Esophagus muscularis mucosa (tissue), 4 donors: ENCODE data around the gene IL15RA. TPM values are rescaled to one million over a fixed set of nuclear protein-coding genes. Genes with fewer than 3 reads are reported as not detected.
A peak's percentile ranks its signal among the peaks of the same experiment; 100 is the strongest.

Source experiments
- DNase-seq: peaks from one replicate; pipeline ENCODE4 v3.0.0-alpha.2; 2017; ENCODE audit errors: extremely low spot score
- H3K27ac ChIP-seq, 4 donors: fragments of 200-600 bp; sonication (generic); replicated peaks in 1 of 4; 1 replicate in 3 of 4; 2 replicates in 1 of 4; pipeline ENCODE4 v1.5.1; 2016 to 2019; ENCODE audit warnings: mild to moderate bottlenecking in 1 of 4
- H3K27me3 ChIP-seq, 4 donors: fragments of 200-600 bp; sonication (generic); one replicate each; pipeline versions ENCODE4 v1.5.1 to v1.6.0; 2016 to 2019
- H3K36me3 ChIP-seq, 4 donors: fragments of 200-600 bp; sonication (generic); one replicate each; pipeline ENCODE4 v1.5.1; 2016 to 2019
- H3K4me1 ChIP-seq, 4 donors: fragments of 200-600 bp; sonication (generic); one replicate each; pipeline ENCODE4 v1.5.1; 2016 to 2019
- H3K4me3 ChIP-seq, 4 donors: fragments of 200-600 bp; sonication (generic); 1 replicate in 2 of 4; 2 replicates in 2 of 4; pipeline ENCODE4 v1.5.1; 2016 to 2019; ENCODE audit warnings: mild to moderate bottlenecking in 4 of 4, moderate library complexity in 1 of 4
- H3K9me3 ChIP-seq, 4 donors: fragments of 200-600 bp; sonication (generic); 1 replicate in 3 of 4; 2 replicates in 1 of 4; pipeline ENCODE4 v1.5.1; 2016 to 2019
- CTCF ChIP-seq, 3 experiments: fragments of 200-600 bp in 2 of 3; fragments of 450-650 bp in 1 of 3; sonication (generic) in 2 of 3; IDR thresholded peaks; one replicate each; pipeline ENCODE4 v1.5.1; 2017 to 2019; ENCODE audit warnings: antibody characterized with exemption in 3 of 3, mild to moderate bottlenecking in 2 of 3, moderate library complexity in 1 of 3
- EP300 ChIP-seq: sonication (generic); formaldehyde crosslinking; IDR thresholded peaks from one replicate; pipeline ENCODE4 v1.6.1; 2017; ENCODE audit warnings: antibody characterized with exemption
- POLR2A ChIP-seq: fragments of 450-650 bp; IDR thresholded peaks from one replicate; pipeline ENCODE4 v1.6.1; 2017; ENCODE audit warnings: antibody characterized with exemption, moderate library complexity, mild to moderate bottlenecking, low read depth
- POLR2AphosphoS5 ChIP-seq, 2 donors: sonication (generic); formaldehyde crosslinking; IDR thresholded peaks; one replicate each; pipeline ENCODE4 v1.6.1; 2017; ENCODE audit warnings: antibody characterized with exemption in 2 of 2
- WGBS: methylation state at CpG from one replicate; pipeline ENCODE4 v1.1.5; 2018; 5-methylcytosine and 5-hydroxymethylcytosine counted together
- intact Hi-C: fragments of 100-400 bp; cut with DNase I; formaldehyde crosslinking; loops from one replicate; pipeline ENCODE4 v1.15.1; 2023
- total RNA-seq, 4 donors: library from RNA; depleted of rRNA; stranded (reverse); fragments of >200 nt; gene quantifications; one replicate each; pipeline versions ENCODE4 v1.1.0 to v1.2.1, GENCODE V29; 2016

Gene IL15RA
- total RNA-seq, 4 donors from 2014 or later: 19.5 to 30.1 (median 24.2) TPM

DNA sequence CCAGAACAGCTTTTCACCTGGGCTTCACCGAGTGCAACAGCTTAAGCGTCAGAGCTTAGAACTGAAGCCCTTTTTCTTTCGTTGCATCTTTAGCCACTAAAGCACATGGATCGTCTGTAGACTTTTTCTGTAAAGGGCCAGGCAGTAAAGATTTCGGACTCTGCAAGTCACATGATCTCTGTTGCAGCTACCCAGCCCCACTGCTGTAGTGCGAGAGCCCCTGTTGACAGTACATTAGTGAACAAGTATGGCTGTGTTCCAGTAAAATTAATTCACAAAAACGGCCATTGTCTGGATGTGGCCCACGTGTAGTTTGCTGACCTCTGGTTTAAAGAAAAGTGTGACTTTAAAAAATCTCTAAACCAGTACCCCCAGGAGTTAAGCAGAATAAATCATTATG is 47.9 kb downstream of the IL15RA start:
- 77% methylated on average over 8 of the region's 8 CpGs for WGBS
- DNase-seq: no peak

GRCh38 chr10:5927306-5927705 is 50.0 kb downstream of the IL15RA start:
- no peak for TF ChIP-seq POLR2A
- no peak for TF ChIP-seq EP300
- no peak for TF ChIP-seq CTCF (IDR thresholded peaks at IDR 0.05)
- TF ChIP-seq POLR2AphosphoS5 (IDR thresholded peaks at IDR 0.05): no peak
- H3K36me3 ChIP-seq: peaks cover 66 to 100% (median 97%) of the 10 kb centered on the region in 4 donors
- no peak for DNase-seq
- no peaks in the 10 kb centered on the region for H3K27me3 ChIP-seq
- H3K27ac ChIP-seq: peak overlapping the region in 1 of 4 donors; percentile 8
- 72% methylated on average over 8 of the region's 8 CpGs for WGBS
- H3K9me3 ChIP-seq: no peaks in the 10 kb centered on the region
- intact Hi-C loops: no loop called here
- H3K4me3 ChIP-seq: no peak overlapping the region
- peaks cover 0 to 3% (median 0%) of the 10 kb centered on the region in 4 donors for H3K4me1 ChIP-seq

More for the DNA sequence above, 47.9 kb downstream of the IL15RA start:
- intact Hi-C loops: no loop called here
- Histone ChIP-seq H3K4me3 (no peak overlapping the region), H3K9me3 (no peaks in the 10 kb centered on the region), H3K27me3 (no peaks in the 10 kb centered on the region), H3K4me1 (peaks cover 0 to 5% (median 1%) of the 10 kb centered on the region in 4 donors), H3K27ac (no peak overlapping the region), H3K36me3 (peaks cover 46 to 99% (median 87%) of the 10 kb centered on the region in 4 donors)
- TF ChIP-seq POLR2AphosphoS5 (IDR thresholded peaks at IDR 0.05) (no peak), CTCF (IDR thresholded peaks at IDR 0.05) (no peak), EP300 (no peak), POLR2A (no peak)

DNA sequence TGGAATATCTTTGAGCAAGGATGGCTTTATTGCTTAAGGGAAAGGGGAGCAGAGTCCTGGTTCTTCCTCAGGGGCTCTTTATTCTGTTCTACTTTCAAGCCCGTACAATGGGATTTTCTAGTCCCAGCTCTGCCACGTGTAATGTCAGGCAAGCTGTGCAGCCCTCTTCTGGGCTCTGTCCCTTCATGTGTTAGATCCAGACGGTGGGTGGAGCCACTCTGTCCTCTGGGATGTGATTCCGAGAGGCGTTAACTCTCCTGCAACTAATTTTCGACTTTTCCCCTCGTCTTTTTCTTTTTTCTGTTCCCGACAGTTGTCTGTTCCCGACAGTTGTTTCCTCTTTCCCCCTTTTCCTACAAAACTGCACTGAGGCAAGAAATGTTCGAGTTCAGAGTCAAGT is 52.5 kb downstream of the IL15RA start:
- H3K9me3 ChIP-seq: no peaks in the 10 kb centered on the region
- no peak overlapping the region for H3K4me3 ChIP-seq
- no peak overlapping the region for H3K27ac ChIP-seq
- TF ChIP-seq EP300: no peak
- H3K4me1 ChIP-seq: peaks cover 0 to 3% (median 0%) of the 10 kb centered on the region in 4 donors
- no peaks in the 10 kb centered on the region for H3K27me3 ChIP-seq
- DNase-seq: no peak
- intact Hi-C loops: no loop called here
- WGBS: 87% methylated on average over 10 of the region's 10 CpGs
- peaks cover 90 to 100% (median 99%) of the 10 kb centered on the region in 4 donors for H3K36me3 ChIP-seq

DNA sequence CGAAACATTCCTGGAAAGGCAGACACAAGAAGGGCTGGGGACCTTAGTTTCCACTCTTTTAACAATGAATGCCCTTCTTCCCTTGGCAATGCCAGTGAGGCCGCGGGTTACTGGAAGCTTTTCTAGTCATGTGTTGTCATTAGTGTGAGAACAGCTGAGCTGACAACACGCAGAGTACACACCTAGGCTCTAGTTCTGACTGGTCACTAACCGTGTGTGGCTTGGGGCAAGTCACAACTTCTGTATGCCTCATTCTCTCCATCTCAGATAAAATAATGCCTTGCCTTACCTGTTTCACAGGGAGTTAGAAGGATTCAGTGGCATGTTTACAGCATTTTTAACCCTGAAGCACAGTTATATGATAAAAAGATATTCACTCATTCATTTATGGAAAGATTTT is 55.6 kb downstream of the IL15RA start:
- no peak overlapping the region for H3K27ac ChIP-seq
- no peaks in the 10 kb centered on the region for H3K9me3 ChIP-seq
- peaks cover 87 to 100% (median 99%) of the 10 kb centered on the region in 4 donors for H3K36me3 ChIP-seq
- intact Hi-C loops: no loop called here
- no peaks in the 10 kb centered on the region for H3K27me3 ChIP-seq
- TF ChIP-seq EP300: no peak
- TF ChIP-seq POLR2A: no peak
- TF ChIP-seq POLR2AphosphoS5 (IDR thresholded peaks at IDR 0.05): no peak
- TF ChIP-seq CTCF (IDR thresholded peaks at IDR 0.05): no peak
- no peak overlapping the region for H3K4me3 ChIP-seq
- H3K4me1 ChIP-seq: no peaks in the 10 kb centered on the region
- 87% methylated on average over 5 of the region's 5 CpGs for WGBS
- no peak for DNase-seq

DNA sequence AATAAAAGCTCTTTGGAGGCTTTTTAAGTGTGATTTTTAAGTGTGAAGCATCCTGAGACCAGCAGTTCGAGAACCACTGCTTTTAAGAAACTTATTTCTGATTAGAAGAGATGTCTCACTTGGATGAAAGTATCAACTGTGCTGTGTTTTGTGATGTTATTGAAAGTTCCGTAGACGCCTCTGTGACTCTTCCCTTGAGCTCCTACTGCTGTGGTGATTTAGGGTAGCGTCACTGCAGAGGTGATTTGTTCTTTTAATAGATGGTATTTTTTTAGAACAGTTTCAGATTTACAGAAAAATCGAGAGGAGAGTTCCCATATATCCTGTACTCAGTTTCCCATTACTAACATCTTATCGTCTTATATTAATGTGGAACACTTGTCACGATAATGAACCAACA is 57.8 kb downstream of the IL15RA start:
- H3K27me3 ChIP-seq: no peaks in the 10 kb centered on the region
- H3K9me3 ChIP-seq: no peaks in the 10 kb centered on the region
- H3K4me3 ChIP-seq: no peak overlapping the region
- TF ChIP-seq POLR2A (no peak), POLR2AphosphoS5 (IDR thresholded peaks at IDR 0.05) (no peak), EP300 (no peak)
- intact Hi-C loops: no loop called here
- H3K36me3 ChIP-seq: peaks cover 88 to 100% (median 99%) of the 10 kb centered on the region in 4 donors
- 96% methylated on average over 7 of the region's 7 CpGs for WGBS
- no peaks in the 10 kb centered on the region for H3K4me1 ChIP-seq
- no peak for DNase-seq
- H3K27ac ChIP-seq: no peak overlapping the region

- Histone ChIP-seq H3K27me3 (no peaks in the 10 kb centered on the region), H3K4me3 (no peak overlapping the region), H3K4me1 (no peaks in the 10 kb centered on the region), H3K9me3 (no peaks in the 10 kb centered on the region), H3K36me3 (peaks cover 88 to 100% (median 99%) of the 10 kb centered on the region in 4 donors), H3K27ac (no peak overlapping the region)
- 95% methylated on average over 4 of the region's 4 CpGs for WGBS
- TF ChIP-seq POLR2A (no peak), POLR2AphosphoS5 (IDR thresholded peaks at IDR 0.05) (no peak), CTCF (IDR thresholded peaks at IDR 0.05) (no peak), EP300 (no peak)
- DNase-seq: no peak
- intact Hi-C loops: no loop called here
These were observed 58.6 kb downstream of the IL15RA start for GRCh38 chr10:5918763-5919162.
